GM21529 (cell line): ENCODE results near the gene IMMP2L.

Source experiments
- ATAC-seq: cut with Tn5 transposase; IDR thresholded peaks from one replicate; pipeline ENCODE4 v1.9.1; 2021; ENCODE audit not compliant: unreplicated experiment

IMMP2L gene

GRCh38 chr7:111011520-111011919 is 550.8 kb downstream of the IMMP2L start:
- no peak for ATAC-seq

DNA sequence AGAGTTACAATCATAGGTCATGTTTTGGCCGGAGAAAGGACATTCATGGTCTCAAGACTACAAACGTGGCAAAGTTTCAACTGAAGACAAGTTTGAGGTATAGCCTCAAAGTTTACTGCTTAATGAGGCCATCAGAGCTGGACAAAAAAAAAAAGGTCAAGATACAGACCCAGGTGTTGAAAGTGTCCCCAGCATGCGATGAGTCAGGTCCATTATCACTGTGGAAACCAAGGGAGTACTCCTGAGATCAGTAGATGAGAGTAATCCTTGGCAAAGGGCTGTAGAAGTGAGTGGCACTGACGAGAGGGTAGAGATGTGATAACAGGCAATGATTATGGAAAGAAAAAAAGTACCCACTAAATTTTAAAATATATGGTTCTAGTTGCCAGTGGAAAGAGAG is 551.5 kb downstream of the IMMP2L start:
- no peak for ATAC-seq

DNA sequence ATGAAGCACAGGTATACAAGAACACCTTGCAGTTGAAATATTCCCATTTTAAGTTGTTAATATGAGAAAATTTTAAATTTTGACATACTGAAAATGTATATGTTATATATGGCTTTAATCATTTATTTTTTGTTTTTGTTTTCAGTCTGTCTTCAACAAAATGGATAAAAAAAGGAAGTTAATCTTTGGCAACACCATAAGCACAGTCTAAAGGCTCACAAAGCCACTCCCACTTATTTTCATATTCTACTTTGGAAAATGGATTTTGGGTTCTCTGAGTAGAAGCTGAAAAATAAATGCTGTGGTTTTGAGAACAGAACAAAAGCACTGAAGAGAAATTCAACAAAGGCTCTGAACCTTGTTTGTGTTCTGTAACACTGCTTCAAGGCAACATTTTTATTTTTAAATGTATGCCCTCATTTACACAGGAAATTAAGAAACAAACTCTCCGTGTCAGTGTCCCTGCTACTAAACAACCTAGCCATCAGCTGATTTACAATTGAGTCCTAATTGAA is 552.7 kb downstream of the IMMP2L start:
- no peak for ATAC-seq

DNA sequence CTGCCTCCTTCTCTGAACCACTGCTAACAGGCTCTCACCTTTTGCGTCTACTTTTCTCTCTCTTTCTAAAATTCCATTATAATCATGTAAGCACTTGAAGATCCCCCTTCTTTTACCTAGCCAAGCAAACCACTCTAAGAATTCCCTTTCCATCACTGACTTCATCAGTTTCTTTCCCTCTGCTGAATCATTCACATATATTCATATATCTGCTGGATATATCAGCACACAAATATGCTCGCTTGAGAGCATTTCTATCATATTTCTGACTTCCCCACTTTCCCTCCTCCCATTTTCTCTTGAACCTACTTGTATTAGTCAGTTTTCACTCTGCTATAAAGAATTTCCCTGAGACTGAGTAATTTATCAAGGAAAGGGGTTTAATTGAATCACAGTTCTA is 555.6 kb downstream of the IMMP2L start:
- ATAC-seq: no peak

DNA sequence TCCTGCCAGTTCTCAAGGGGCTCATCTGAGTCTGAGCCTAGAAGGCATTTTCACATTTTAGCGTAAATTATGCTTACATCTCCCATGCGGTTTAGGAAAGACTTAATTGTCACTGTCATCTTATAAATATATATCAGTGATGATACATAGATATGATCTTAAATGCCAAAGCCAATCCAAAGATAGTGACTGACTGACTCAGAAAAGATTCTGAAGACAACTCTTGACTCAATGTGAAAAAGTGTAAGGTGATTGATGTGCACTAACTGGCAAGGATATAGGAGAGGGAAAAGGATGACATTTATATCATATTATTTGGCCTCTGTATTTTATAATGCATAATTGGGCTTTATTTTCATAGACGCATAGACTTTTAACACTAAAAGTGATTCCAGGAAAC is 556.3 kb downstream of the IMMP2L start:
- ATAC-seq: no peak

GRCh38 chr7:111005445-111005844 is 556.8 kb downstream of the IMMP2L start:
- ATAC-seq: no peak

GRCh38 chr7:111004310-111004901 is 557.9 kb downstream of the IMMP2L start:
- no peak for ATAC-seq

- no peak for ATAC-seq
These were observed 558.4 kb downstream of the IMMP2L start for GRCh38 chr7:111003883-111004282.

DNA sequence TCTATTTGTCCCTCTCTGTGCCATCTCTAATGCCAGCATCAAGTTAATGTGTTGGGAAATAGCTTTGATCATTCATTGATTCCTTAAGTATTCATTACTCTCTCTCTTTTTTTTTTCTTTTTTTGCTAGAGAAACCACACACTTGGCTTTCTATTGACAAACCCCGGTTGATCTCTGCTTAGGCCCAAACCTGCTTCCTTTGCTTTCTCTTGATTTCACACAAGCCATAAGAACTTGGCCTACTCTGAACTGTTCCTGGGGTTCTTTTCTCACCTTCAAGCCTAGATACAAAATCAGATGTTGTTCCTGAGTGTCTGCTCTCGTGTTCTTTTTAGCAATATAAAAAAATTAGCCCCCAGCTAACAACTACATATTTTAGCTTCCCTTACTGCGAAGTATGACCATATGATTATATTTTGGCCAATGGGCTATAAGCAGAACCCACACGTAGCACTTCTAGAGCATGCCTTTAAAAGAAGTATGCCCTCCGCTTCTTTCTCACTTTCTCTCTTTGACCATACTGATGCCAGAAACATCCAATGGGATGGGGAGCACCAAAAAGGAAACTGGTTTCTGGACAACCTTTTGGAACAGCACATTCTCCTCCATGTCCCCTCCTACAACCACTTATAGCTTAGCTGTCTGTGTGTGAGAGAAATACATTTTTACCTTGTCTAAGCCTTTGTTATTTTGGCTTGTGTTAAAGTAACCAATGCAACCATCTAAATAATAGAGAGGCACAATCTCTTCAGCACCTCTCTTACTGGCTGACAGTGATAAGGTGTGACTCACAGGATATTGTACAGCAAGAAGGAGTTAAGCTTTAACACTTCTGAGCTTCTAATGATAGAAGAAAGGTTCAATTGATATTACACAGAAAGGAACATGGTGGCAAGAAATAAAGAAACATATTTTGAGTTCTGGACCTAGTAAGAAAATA is 568.0 kb downstream of the IMMP2L start:
- no peak for ATAC-seq

DNA sequence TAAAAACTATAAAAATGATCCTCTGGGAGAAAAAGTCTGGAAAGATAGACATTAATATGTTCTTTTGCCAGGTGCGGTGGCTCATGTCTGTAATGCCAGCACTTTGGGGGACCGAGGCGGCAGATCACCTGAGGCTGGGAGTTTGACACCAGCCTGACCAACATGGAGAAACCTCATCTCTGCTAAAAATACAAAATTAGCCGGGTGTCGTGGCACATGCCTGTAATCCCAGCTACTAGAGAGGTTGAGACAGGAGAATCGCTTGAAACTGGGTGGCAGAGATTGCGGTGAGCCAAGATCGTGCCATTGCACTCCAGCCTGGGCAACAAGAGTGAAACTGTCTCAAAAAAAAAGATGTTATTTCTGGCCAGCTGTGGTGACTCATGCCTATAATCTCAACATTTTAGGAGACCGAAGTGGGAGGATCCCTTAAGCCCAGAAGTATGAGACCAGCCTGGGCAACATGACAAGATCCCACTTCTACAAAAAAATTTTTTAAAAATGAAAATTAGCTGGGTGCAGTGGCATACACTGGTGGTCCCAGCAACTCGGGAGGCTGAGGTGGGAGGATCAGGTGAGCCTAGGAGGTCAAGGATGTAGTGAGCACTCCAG is 573.3 kb downstream of the IMMP2L start:
- ATAC-seq: no peak

GRCh38 chr7:110988348-110988747 is 573.9 kb downstream of the IMMP2L start:
- no peak for ATAC-seq

- ATAC-seq: no peak
These were observed 575.1 kb downstream of the IMMP2L start for GRCh38 chr7:110987127-110987693.

GRCh38 chr7:110983822-110984456 is 578.4 kb downstream of the IMMP2L start:
- ATAC-seq: no peak

DNA sequence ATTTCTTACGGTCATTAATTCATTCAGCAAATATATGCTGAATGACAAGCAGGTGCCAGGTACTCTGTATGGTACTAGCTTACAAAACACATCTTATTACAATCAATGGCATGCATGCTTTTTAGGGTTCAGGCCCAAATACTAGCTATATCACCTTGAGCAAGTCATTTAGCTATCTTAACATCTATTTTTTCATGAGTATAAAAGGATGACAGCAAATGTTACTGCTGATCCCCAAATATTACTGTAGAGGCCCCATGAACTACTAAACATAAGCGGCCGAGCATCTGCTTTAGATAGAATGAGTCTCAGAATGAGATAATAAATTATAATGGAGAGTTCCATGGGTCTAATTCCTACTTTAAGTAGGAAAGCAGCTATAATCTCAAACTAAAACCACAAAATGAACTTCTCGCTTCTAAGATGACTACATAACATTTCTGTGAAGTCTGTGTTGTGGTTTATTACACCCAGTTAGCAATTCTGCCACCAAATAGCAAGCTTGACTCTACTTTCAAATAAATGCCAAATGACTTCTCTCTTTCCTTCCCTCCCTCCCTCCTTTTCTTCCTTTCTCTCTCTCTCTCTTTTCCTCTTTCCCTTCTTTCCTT is 585.1 kb downstream of the IMMP2L start:
- no peak for ATAC-seq

DNA sequence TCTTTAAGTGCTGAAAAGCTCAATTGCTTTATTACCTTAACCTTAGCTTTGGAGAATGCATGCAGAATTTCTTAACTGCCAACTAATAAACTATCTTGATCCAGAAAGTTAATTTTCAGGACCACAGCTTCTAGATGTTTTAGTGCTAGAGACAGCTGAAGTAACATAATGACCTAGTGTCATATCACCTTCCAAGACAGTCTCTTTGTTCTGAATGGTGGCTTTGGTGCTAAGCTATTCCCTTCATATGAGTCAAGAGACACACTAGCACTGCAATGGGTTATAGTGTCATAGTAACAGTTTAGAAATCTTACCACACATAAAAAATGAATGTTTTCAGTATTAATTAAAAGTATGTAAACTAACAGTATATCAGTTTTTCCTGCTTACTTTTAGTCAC is 586.8 kb downstream of the IMMP2L start:
- no peak for ATAC-seq

GRCh38 chr7:110974441-110974840 is 587.9 kb downstream of the IMMP2L start:
- ATAC-seq: no peak

DNA sequence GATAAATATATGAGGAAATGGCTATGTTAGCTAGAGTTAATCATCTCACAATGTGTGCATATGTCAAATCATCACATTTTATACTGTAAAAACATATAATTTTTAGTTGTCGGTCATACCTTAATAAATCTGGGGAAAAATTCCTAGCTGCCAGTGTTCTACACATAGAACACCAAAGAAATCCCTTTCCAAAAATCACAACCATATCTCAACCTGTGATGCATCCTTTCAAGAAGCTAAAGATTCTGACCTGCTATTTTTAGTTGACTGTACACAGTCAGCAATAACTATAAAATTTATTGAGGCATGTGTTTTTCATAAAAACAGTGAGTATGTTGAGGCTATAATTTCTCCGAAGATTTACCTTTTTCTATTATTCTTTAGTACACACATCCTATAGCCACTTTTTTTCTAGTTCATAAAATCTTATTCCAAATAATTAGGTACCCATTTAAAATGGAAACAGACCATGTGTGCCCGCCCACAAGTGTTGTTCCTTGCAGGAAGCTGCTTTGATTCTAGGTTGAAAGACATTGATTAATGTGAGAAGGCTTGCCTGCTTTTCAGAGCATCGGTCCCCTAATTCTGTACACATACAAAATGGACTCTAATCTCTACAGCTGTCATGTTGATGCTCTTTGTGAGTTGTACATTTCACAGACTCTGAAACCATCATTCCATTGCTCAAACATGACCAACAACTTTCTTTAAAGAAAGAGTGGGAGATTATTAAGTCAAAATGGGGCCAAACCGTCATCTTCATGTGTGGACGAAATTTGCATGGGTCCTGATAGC is 588.9 kb downstream of the IMMP2L start:
- ATAC-seq: no peak

- no peak for ATAC-seq
These were observed 597.5 kb downstream of the IMMP2L start for GRCh38 chr7:110964775-110965174.

DNA sequence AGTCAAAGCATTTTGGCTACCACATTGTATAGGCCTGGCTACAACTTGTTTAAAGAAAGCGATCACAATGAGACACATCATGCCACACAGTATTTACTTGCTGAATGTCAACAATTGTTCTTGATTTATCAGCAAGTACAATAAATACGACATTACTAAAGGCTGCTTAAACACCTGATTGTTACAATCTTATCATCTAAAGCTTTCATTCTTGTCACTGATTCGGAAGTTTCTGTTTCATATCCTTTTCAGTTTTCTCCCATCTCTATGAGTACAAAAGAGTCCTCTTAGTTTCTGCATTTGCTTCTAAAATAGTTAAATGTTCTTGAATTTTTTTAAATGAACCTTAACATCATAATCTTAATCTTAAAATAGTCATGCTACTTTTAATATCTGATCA is 599.5 kb downstream of the IMMP2L start:
- no peak for ATAC-seq

- ATAC-seq: no peak
These were observed 599.9 kb downstream of the IMMP2L start for GRCh38 chr7:110962374-110962773.
